Adrenal gland (tissue), 5 donors: ENCODE data around the gene CWC22.

ENCODE experiments used
- CTCF ChIP-seq, 6 experiments: fragments of 450-650 bp in 4 of 6; fragments of 200-600 bp in 2 of 6; sonication (generic) in 1 of 6; IDR thresholded peaks; 1 replicate in 5 of 6; 2 replicates in 1 of 6; pipeline versions ENCODE4 v1.5.1 to v1.8.0; 2016 to 2021; ENCODE audit warnings: antibody characterized with exemption in 6 of 6, mild to moderate bottlenecking in 2 of 6, moderate library complexity in 1 of 6
- POLR2A ChIP-seq, 2 donors: fragments of 450-650 bp; IDR thresholded peaks; one replicate each; pipeline ENCODE4 v1.6.1; 2017; ENCODE audit warnings: antibody characterized with exemption in 2 of 2, mild to moderate bottlenecking in 2 of 2, moderate library complexity in 1 of 2
- donor health status: DM: no; HTN: no; CAD: no.

- TF ChIP-seq CTCF (IDR thresholded peaks at IDR 0.05) (no peak), POLR2A (IDR thresholded peaks at IDR 0.05) (no peak)
These were observed 81.4 kb downstream of the CWC22 start for GRCh38 chr2:179925713-179926112.
